A549 treated with CpdA at 1 μM for 4 hours (cell line): ENCODE data around the gene CD1D. TPM values are rescaled to one million over a fixed set of nuclear protein-coding genes. Genes with fewer than 3 reads are reported as not detected.

ENCODE experiments used
- total RNA-seq: library from RNA; stranded (reverse); fragments of 200-300 nt; extraction: Qiagen RNA extraction; gene quantifications from 5 replicates; pipeline ENCODE4 v1.2.3, GENCODE V29; 2022; ENCODE audit warnings: low read depth

CD1D gene
- total RNA-seq, result 0.05 TPM in 1 of 5 replicates, not detected in the others

DNA sequence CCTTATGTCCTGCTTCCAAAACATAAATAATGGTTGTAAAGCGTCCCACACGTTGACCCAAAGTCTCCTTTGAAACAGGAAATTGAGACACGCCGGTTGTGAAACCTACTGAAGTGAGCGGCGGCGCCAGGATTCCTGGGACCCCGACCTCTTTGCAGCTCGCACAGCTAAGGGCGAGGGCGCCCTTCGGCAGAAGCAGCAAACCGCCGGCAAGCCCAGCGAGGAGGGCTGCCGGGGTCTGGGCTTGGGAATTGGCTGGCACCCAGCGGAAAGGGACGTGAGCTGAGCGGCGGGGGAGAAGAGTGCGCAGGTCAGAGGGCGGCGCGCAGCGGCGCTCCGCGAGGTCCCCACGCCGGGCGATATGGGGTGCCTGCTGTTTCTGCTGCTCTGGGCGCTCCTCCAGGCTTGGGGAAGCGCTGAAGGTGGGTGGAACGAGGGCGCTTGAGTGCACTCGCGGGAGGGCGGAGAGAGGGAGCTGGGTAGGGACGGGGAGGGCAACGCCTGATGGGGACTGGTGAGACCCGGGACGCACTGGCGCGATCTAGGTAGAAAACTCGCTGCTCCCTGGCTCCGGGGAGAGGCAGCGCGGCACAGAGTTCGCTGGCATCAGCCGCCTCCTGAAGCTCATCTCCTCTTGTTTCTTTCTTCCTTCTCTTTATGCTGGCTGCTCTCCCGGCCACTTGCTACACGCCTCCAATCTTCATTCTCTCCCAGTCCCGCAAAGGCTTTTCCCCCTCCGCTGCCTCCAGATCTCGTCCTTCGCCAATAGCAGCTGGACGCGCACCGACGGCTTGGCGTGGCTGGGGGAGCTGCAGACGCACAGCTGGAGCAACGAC is at the start of gene CD1D:
Gene CD1D, plus strand, starts transcription at position 155 of the 836 bp plus-strand sequence. Its CDS starts 207 bp downstream, at position 362.

Other genes with a start within 250 kb of the CD1D start
- gene KIRREL1, start 187.2 kb upstream of the CD1D start, total RNA-seq, result 29.3 to 41.0 TPM (median 38.6 TPM) in 5 replicates
- gene CD1A, start 73.5 kb downstream of the CD1D start, total RNA-seq, result not detected in 5 replicates
- gene CD1C, start 109.0 kb downstream of the CD1D start, total RNA-seq, result not detected in 5 replicates
- not detected in 5 replicates for gene CD1B, start 150.6 kb downstream of the CD1D start, total RNA-seq
- gene CD1E, start 173.0 kb downstream of the CD1D start, total RNA-seq, result not detected in 5 replicates
- not detected in 5 replicates for gene OR10T2, start 218.6 kb downstream of the CD1D start, total RNA-seq
- gene OR10K2, start 245.3 kb downstream of the CD1D start, total RNA-seq, result not detected in 5 replicates